PC-3 (cell line): ENCODE measurements around the gene C15orf40.

Source experiments
- EZH2 ChIP-seq: fragments of 300-600 bp; sonication (generic); IDR thresholded peaks from one replicate; pipeline ENCODE4 v1.6.1; 2017; ENCODE audit warnings: antibody characterized with exemption, mild to moderate bottlenecking, low read length; ENCODE audit not compliant: unreplicated experiment
- TF ChIP-seq, protein P1 (sequence below): fragments of 300-600 bp; sonication (generic); conservative IDR thresholded peaks from 2 replicates; pipeline ENCODE4 v1.5.1; 2017; ENCODE audit warnings: antibody characterized with exemption, low read depth, mild to moderate bottlenecking, low read length

- TF ChIP-seq, protein P1, sequence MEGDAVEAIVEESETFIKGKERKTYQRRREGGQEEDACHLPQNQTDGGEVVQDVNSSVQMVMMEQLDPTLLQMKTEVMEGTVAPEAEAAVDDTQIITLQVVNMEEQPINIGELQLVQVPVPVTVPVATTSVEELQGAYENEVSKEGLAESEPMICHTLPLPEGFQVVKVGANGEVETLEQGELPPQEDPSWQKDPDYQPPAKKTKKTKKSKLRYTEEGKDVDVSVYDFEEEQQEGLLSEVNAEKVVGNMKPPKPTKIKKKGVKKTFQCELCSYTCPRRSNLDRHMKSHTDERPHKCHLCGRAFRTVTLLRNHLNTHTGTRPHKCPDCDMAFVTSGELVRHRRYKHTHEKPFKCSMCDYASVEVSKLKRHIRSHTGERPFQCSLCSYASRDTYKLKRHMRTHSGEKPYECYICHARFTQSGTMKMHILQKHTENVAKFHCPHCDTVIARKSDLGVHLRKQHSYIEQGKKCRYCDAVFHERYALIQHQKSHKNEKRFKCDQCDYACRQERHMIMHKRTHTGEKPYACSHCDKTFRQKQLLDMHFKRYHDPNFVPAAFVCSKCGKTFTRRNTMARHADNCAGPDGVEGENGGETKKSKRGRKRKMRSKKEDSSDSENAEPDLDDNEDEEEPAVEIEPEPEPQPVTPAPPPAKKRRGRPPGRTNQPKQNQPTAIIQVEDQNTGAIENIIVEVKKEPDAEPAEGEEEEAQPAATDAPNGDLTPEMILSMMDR = no peak
- no peak for TF ChIP-seq EZH2
Measured at GRCh38 chr15:83057696-83058376, 46.4 kb upstream of the C15orf40 start.
